SU-DHL-6 (cell line): ENCODE data around the gene CYP8B1.

ENCODE experiments used
- H2AFZ ChIP-seq: fragments of 200-600 bp; sonication (generic); 2 replicates; pipeline ENCODE4 v1.6.1; 2014; ENCODE audit warnings: low read depth, mild to moderate bottlenecking, moderate library complexity, mixed read lengths, antibody characterized with exemption, low read length; ENCODE audit not compliant: severe bottlenecking
- H3F3A ChIP-seq: fragments of 200-600 bp; shearing (Covaris generic); 2 replicates; pipeline ENCODE4 v1.6.0; 2016; ENCODE audit warnings: antibody characterized with exemption, mild to moderate bottlenecking; ENCODE audit not compliant: insufficient read depth
- H3K27ac ChIP-seq: fragments of 200-600 bp; sonication (generic); 2 replicates; pipeline ENCODE4 v1.5.1; 2016; ENCODE audit warnings: low read depth, mild to moderate bottlenecking, low read length, moderate library complexity, mixed read lengths
- H3K27me3 ChIP-seq: fragments of 200-600 bp; sonication (generic), shearing (Covaris generic); 2 replicates; pipeline ENCODE4 v1.6.0; 2014; ENCODE audit warnings: mild to moderate bottlenecking, low read length
- H3K36me3 ChIP-seq: fragments of 200-600 bp; sonication (generic); 2 replicates; pipeline ENCODE4 v1.6.1; 2014; ENCODE audit warnings: mild to moderate bottlenecking, low read length, mixed read lengths
- H3K4me2 ChIP-seq: fragments of 300-600, 200-600 bp; shearing (Covaris generic), sonication (generic); 2 replicates; pipeline ENCODE4 v1.6.0; 2014; ENCODE audit warnings: low read length, low read depth, mild to moderate bottlenecking; ENCODE audit not compliant: poor library complexity, severe bottlenecking
- H3K4me3 ChIP-seq: fragments of 200-600 bp; sonication (generic); 2 replicates; pipeline ENCODE4 v1.5.1; 2014; ENCODE audit warnings: antibody characterized with exemption, low read length, mild to moderate bottlenecking, mixed read lengths; ENCODE audit not compliant: insufficient read depth, poor library complexity, severe bottlenecking
- H3K79me2 ChIP-seq: fragments of 200-600 bp; sonication (generic); 2 replicates; pipeline ENCODE4 v1.6.1; 2014; ENCODE audit warnings: mild to moderate bottlenecking, low read length, moderate library complexity; ENCODE audit not compliant: insufficient read depth
- H3K9ac ChIP-seq: fragments of 200-600 bp; sonication (generic); 2 replicates; pipeline ENCODE4 v1.7.0; 2014; ENCODE audit warnings: mild to moderate bottlenecking, low read length
- H3K9me2 ChIP-seq: fragments of 200-600 bp; sonication (generic); replicated peaks from 2 replicates; pipeline ENCODE4 v1.6.1; 2014; ENCODE audit warnings: low read length; ENCODE audit not compliant: insufficient read depth
- H3K9me3 ChIP-seq: fragments of 200-600 bp; sonication (generic); 2 replicates; pipeline ENCODE4 v1.6.1; 2014; ENCODE audit warnings: low read length, mixed read lengths; ENCODE audit not compliant: insufficient read depth
- H4K20me1 ChIP-seq: fragments of 200-600 bp; sonication (generic); 2 replicates; pipeline ENCODE4 v1.6.1; 2014; ENCODE audit warnings: low read depth, mild to moderate bottlenecking, antibody characterized with exemption, low read length, moderate library complexity, mixed read lengths
- CTCF ChIP-seq: fragments of 200-600 bp; sonication (generic); IDR thresholded peaks from one replicate; pipeline ENCODE4 v1.5.1; 2017; ENCODE audit warnings: antibody characterized with exemption, mild to moderate bottlenecking, low read length, moderate library complexity; ENCODE audit not compliant: insufficient read depth, poor library complexity, severe bottlenecking
- EZH2phosphoT487 ChIP-seq: fragments of 200-600 bp; sonication (generic), shearing (Covaris generic); conservative IDR thresholded peaks from 2 replicates; pipeline ENCODE4 v1.6.1; 2018; ENCODE audit warnings: mild to moderate bottlenecking, antibody characterized with exemption, low read length, moderate library complexity, mixed read lengths

CYP8B1 gene

GRCh38 chr3:42851228-42851834, 24.3 kb downstream of the CYP8B1 start:
- no peak for TF ChIP-seq EZH2phosphoT487
- TF ChIP-seq CTCF: no peak
- Histone ChIP-seq H3K79me2 (no peaks in the 10 kb centered on the region), H4K20me1 (no peaks in the 10 kb centered on the region), H3F3A (no peaks in the 10 kb centered on the region), H3K36me3 (no peaks in the 10 kb centered on the region), H3K4me2 (no peak overlapping the region), H3K9me3 (no peaks in the 10 kb centered on the region), H3K27ac (no peak overlapping the region), H3K4me3 (no peak overlapping the region), H3K9ac (no peak overlapping the region), H3K27me3 (no peaks in the 10 kb centered on the region), H2AFZ (no peak overlapping the region), H3K9me2 (no peaks in the 10 kb centered on the region)

GRCh38 chr3:42850263-42850662, 25.4 kb downstream of the CYP8B1 start:
- TF ChIP-seq CTCF: no peak
- TF ChIP-seq EZH2phosphoT487: no peak
- Histone ChIP-seq H4K20me1 (no peaks in the 10 kb centered on the region), H3F3A (no peaks in the 10 kb centered on the region)

GRCh38 chr3:42849017-42849416, 26.7 kb downstream of the CYP8B1 start:
- H2AFZ ChIP-seq: no peak overlapping the region
- no peak overlapping the region for H3K4me3 ChIP-seq
- TF ChIP-seq CTCF (no peak), EZH2phosphoT487 (no peak)
- H3K4me2 ChIP-seq: no peak overlapping the region
- H3K36me3 ChIP-seq: no peaks in the 10 kb centered on the region
- H3K27me3 ChIP-seq: no peaks in the 10 kb centered on the region
- H3K9me3 ChIP-seq: no peaks in the 10 kb centered on the region
- no peaks in the 10 kb centered on the region for H3F3A ChIP-seq
- no peaks in the 10 kb centered on the region for H4K20me1 ChIP-seq
- no peak overlapping the region for H3K9ac ChIP-seq
- no peak overlapping the region for H3K27ac ChIP-seq
- no peaks in the 10 kb centered on the region for H3K79me2 ChIP-seq
- no peaks in the 10 kb centered on the region for H3K9me2 ChIP-seq

More at GRCh38 chr3:42850263-42850662, 25.4 kb downstream of the CYP8B1 start:
- no peak overlapping the region for H3K4me2 ChIP-seq
- H2AFZ ChIP-seq: no peak overlapping the region
- no peaks in the 10 kb centered on the region for H3K9me2 ChIP-seq
- H3K79me2 ChIP-seq: no peaks in the 10 kb centered on the region
- no peaks in the 10 kb centered on the region for H3K36me3 ChIP-seq
- no peaks in the 10 kb centered on the region for H3K9me3 ChIP-seq
- H3K27me3 ChIP-seq: no peaks in the 10 kb centered on the region
- no peak overlapping the region for H3K4me3 ChIP-seq
- no peak overlapping the region for H3K9ac ChIP-seq
- H3K27ac ChIP-seq: no peak overlapping the region
